MCF 10A (cell line): Measurements from ENCODE around the gene IL12RB2. TPM values are rescaled to one million over a fixed set of nuclear protein-coding genes. Genes with fewer than 3 reads are reported as not detected.

Experiments used
- BruUV-seq: library from RNA; stranded (reverse); fragments of 400-500 nt; replicated peaks from 2 replicates; lab custom pipeline; 2021; lab: Mats Ljungman, UMichigan
- CTCF ChIA-PET: fragments of 300-600 bp; sonication (Branson Sonifier 250); formaldehyde crosslinking; extraction: SDS; loops from one replicate; lab custom pipeline; 2021; ENCODE audit warnings: antibody characterized with exemption, inconsistent platforms; lab: Yijun Ruan, JAX
- POLR2A ChIA-PET: fragments of 300-600, 350-650 bp; sonication (Branson Sonifier 250); formaldehyde crosslinking; extraction: SDS; loops from one replicate; lab custom pipeline; 2020; ENCODE audit warnings: antibody characterized with exemption, inconsistent platforms; lab: Yijun Ruan, JAX
- DNase-seq: peaks from one replicate; pipeline ENCODE4 v3.0.0-alpha.2; 2018; ENCODE audit not compliant: unreplicated experiment
- H3K27ac Mint-ChIP-seq: one replicate; pipeline ENCODE4 v1.8.0; 2022; ENCODE audit warnings: mild to moderate bottlenecking, low read depth, mixed read lengths; ENCODE audit not compliant: unreplicated experiment
- H3K27me3 Mint-ChIP-seq: one replicate; pipeline ENCODE4 v1.8.0; 2022; ENCODE audit warnings: mixed read lengths; ENCODE audit not compliant: insufficient read depth, unreplicated experiment
- H3K36me3 Mint-ChIP-seq: one replicate; pipeline ENCODE4 v1.8.0; 2022; ENCODE audit warnings: mild to moderate bottlenecking, moderate library complexity, mixed read lengths; ENCODE audit not compliant: insufficient read depth, unreplicated experiment
- H3K4me1 Mint-ChIP-seq: one replicate; pipeline ENCODE4 v1.8.0; 2022; ENCODE audit warnings: mixed read lengths; ENCODE audit not compliant: insufficient read depth, unreplicated experiment
- H3K4me3 Mint-ChIP-seq: one replicate; pipeline ENCODE4 v1.8.0; 2022; ENCODE audit warnings: mild to moderate bottlenecking, moderate library complexity, mixed read lengths; ENCODE audit not compliant: unreplicated experiment
- H3K9me3 Mint-ChIP-seq: one replicate; pipeline ENCODE4 v1.8.0; 2022; ENCODE audit warnings: mixed read lengths; ENCODE audit not compliant: unreplicated experiment
- CTCF ChIP-seq: fragments of 200-600 bp; IDR thresholded peaks from one replicate; pipeline ENCODE4 v1.8.0; 2022; ENCODE audit warnings: antibody characterized with exemption, mild to moderate bottlenecking; ENCODE audit not compliant: unreplicated experiment
- intact Hi-C: fragments of 100-400 bp; cut with micrococcal nuclease; formaldehyde crosslinking; loops from 2 replicates; pipeline ENCODE4 v1.14.1; 2022
- total RNA-seq: library from RNA; stranded (reverse); gene quantifications from 2 replicates; pipeline ENCODE4 v1.2.3, GENCODE V29; 2022

IL12RB2 gene
- total RNA-seq, 1 experiment from 2014 or later: not detected

- DNase-seq: no peak
- Mint-ChIP-seq H3K27ac (no peak overlapping the region), H3K36me3 (no peaks in the 10 kb centered on the region), H3K4me1 (peaks cover 12% of the 10 kb centered on the region), H3K4me3 (no peak overlapping the region), H3K9me3 (no peaks in the 10 kb centered on the region), H3K27me3 (no peaks in the 10 kb centered on the region)
- POLR2A ChIA-PET: interaction anchor here (0.6 to 1.7 kb wide), 6 partner anchors 14 to 97 kb away, joined by 3 to 10 read pairs (median 4); no protein-coding TSS in a partner anchor
- BruUV-seq: no TSS peak
- intact Hi-C loops: no loop called here
- TF ChIP-seq CTCF: no peak
- CTCF ChIA-PET: interaction anchor here (0.5 to 3.5 kb wide), 7 partner anchors 14 to 974 kb away, joined by 3 to 15 read pairs (median 4); no protein-coding TSS in a partner anchor
Measured at GRCh38 chr1:67333603-67334002, 25.9 kb downstream of the IL12RB2 start.

- Mint-ChIP-seq H3K27ac (no peak overlapping the region), H3K27me3 (no peaks in the 10 kb centered on the region), H3K36me3 (no peaks in the 10 kb centered on the region), H3K9me3 (no peaks in the 10 kb centered on the region), H3K4me3 (no peak overlapping the region), H3K4me1 (peaks cover 23% of the 10 kb centered on the region)
- ChIA-PET CTCF (interaction anchor here (0.5 to 3.5 kb wide), 4 partner anchors 11 to 498 kb away, joined by 3 to 15 read pairs (median 4); no protein-coding TSS in a partner anchor), POLR2A (interaction anchor here (0.5 to 1.0 kb wide), 2 partner anchors 10 to 94 kb away, joined by 3 read pairs; no protein-coding TSS in a partner anchor)
- no peak for DNase-seq
- TF ChIP-seq CTCF: no peak
- BruUV-seq: no TSS peak
- intact Hi-C loops: no loop called here
Measured at GRCh38 chr1:67335411-67335810, 27.7 kb downstream of the IL12RB2 start.

GRCh38 chr1:67336157-67336556 lies 28.5 kb downstream of the IL12RB2 start:
- no TSS peak for BruUV-seq
- Mint-ChIP-seq H3K27ac (no peak overlapping the region), H3K36me3 (no peaks in the 10 kb centered on the region), H3K4me1 (peaks cover 30% of the 10 kb centered on the region), H3K9me3 (no peaks in the 10 kb centered on the region), H3K27me3 (no peaks in the 10 kb centered on the region), H3K4me3 (no peak overlapping the region)
- intact Hi-C loops: no loop called here
- DNase-seq: no peak
- TF ChIP-seq CTCF: no peak
- POLR2A ChIA-PET: interaction anchor here (0.8 kb wide), 1 partner anchor 12 kb away, joined by 3 read pairs; no protein-coding TSS in a partner anchor
- CTCF ChIA-PET: interaction anchor here (0.5 to 1.4 kb wide), 6 partner anchors 9 to 164 kb away, joined by 3 to 10 read pairs (median 4); no protein-coding TSS in a partner anchor

- DNase-seq: no peak
- intact Hi-C loops: no loop called here
- POLR2A ChIA-PET: interaction anchor here (0.8 kb wide), 1 partner anchor 12 kb away, joined by 3 read pairs; no protein-coding TSS in a partner anchor
- H3K9me3 Mint-ChIP-seq: no peaks in the 10 kb centered on the region
- H3K4me1 Mint-ChIP-seq: peaks cover 30% of the 10 kb centered on the region
- no TSS peak for BruUV-seq
- TF ChIP-seq CTCF: no peak
- H3K36me3 Mint-ChIP-seq: no peaks in the 10 kb centered on the region
- H3K4me3 Mint-ChIP-seq: no peak overlapping the region
- CTCF ChIA-PET: interaction anchor here (0.6 to 1.4 kb wide), 6 partner anchors 11 to 164 kb away, joined by 3 to 10 read pairs (median 4); no protein-coding TSS in a partner anchor
- no peak overlapping the region for H3K27ac Mint-ChIP-seq
- no peaks in the 10 kb centered on the region for H3K27me3 Mint-ChIP-seq
Measured at GRCh38 chr1:67336783-67337182, 29.1 kb downstream of the IL12RB2 start.
